ENCODE data around the gene PARP8. TPM values are rescaled to one million over a fixed set of nuclear protein-coding genes. Genes with fewer than 3 reads are reported as not detected.

Gene PARP8
- total and polyA plus RNA-seq, 2 of the 8 experiments (the other 6 are each of a cell fraction or from before 2014, with no cell fraction given), result 16.6 to 30.6 TPM

DNA sequence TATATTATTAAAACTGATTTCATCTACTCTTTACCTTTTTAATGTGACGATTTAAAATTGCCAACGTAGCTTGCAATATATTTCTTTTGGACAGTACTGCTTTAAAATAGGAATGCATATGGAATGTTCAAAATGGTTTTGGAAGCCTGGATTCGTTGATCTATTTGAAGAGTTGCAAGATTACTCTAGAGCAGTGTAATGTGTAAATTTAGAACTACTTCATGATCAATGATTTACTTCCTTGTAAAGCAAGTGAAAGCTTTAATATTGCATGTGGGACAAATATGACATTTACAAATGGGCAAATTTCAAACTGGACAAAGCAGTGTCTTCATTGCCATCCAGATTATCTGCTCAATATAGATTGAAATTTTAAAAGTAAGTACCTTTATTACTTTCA is 38.3 kb downstream of the PARP8 start:
- Histone ChIP-seq H2AK5ac (ENCODE audit: low read depth, low read length) (no peak overlapping the region), H2BK5ac (ENCODE audit: low read depth, low read length) (no peak overlapping the region), H4K8ac (ENCODE audit: extremely low read depth, insufficient read depth, low read length) (no peak overlapping the region), H3K23me2 (ENCODE audit: low read depth, low read length) (no peaks in the 10 kb centered on the region), H3K23ac (ENCODE audit: insufficient read length) (no peak overlapping the region), H2AFZ (ENCODE audit: low read length) (no peak overlapping the region), H2BK20ac (ENCODE audit: low read length) (no peak overlapping the region), H2BK12ac (ENCODE audit: low read depth, low read length) (no peak overlapping the region), H3K27me3 (replicated peaks in 1 of 4; ENCODE audit: control insufficient read depth in 3 of 4, extremely low read depth in 1 of 4, insufficient read depth in 3 of 4, low read length in 3 of 4) (no peaks in the 10 kb centered on the region), H3K14ac (ENCODE audit: insufficient read length) (no peak overlapping the region), H3K27ac (ENCODE audit: low read depth, low read length) (no peak overlapping the region), H3K4me2 (ENCODE audit: insufficient read depth in 1 of 2, low read depth in 2 of 2, low read length in 2 of 2) (no peak overlapping the region), H3K36me3 (ENCODE audit: control insufficient read depth in 2 of 4, insufficient read depth in 4 of 4, low read length in 3 of 4) (no peaks in the 10 kb centered on the region), H3K79me1 (ENCODE audit: low read depth, low read length) (no peaks in the 10 kb centered on the region), H3K56ac (replicated peaks; ENCODE audit: insufficient read length, low read depth, low read length) (no peak overlapping the region), H3K4me1 (replicated peaks in 1 of 4; ENCODE audit: control insufficient read depth in 3 of 4, insufficient read depth in 4 of 4, low read length in 3 of 4) (peaks cover 0 to 5% (median 2%) of the 10 kb centered on the region in 4 experiments; a peak in 3 of 7 replicates), H4K5ac (ENCODE audit: insufficient read length, low read depth, low read length) (no peak overlapping the region), H4K20me1 (replicated peaks in 1 of 2; ENCODE audit: control insufficient read depth in 1 of 2, insufficient read depth in 2 of 2, low read length in 2 of 2) (peaks cover 0 to 3% of the 10 kb centered on the region in 2 experiments), H3K4me3 (ENCODE audit: extremely low read depth in 1 of 4, insufficient read depth in 2 of 4, low read depth in 3 of 4, low read length in 4 of 4) (no peak overlapping the region), H3K9ac (replicated peaks in 1 of 4; ENCODE audit: extremely low read depth in 1 of 4, low read depth in 3 of 4, low read length in 3 of 4) (no peak overlapping the region), H2BK15ac (ENCODE audit: low read length) (no peak overlapping the region), H3K9me3 (ENCODE audit: insufficient read depth in 2 of 2, low read depth in 1 of 2, low read length in 1 of 2) (no peaks in the 10 kb centered on the region), H4K91ac (replicated peaks; ENCODE audit: insufficient read length, low read length) (no peak overlapping the region), H3K18ac (ENCODE audit: extremely low read depth, low read length) (no peak overlapping the region), H3K79me2 (ENCODE audit: control insufficient read depth in 1 of 2, insufficient read depth in 2 of 2, low read length in 2 of 2) (peaks cover 0 to 96% of the 10 kb centered on the region in 2 experiments; a peak in 2 of 4 replicates), H3K4ac (replicated peaks; ENCODE audit: insufficient read length, low read depth, low read length) (no peak overlapping the region), H2BK120ac (replicated peaks; ENCODE audit: low read depth, low read length) (no peak overlapping the region)
- no peak for FAIRE-seq
- ChIA-PET CTCF (ENCODE audit: partially characterized antibody) (no interaction called here), POLR2A (ENCODE audit: partially characterized antibody) (no interaction called here)
- DNase-seq (ENCODE audit: low read depth in 1 of 2, low spot score in 2 of 2), result no peak
- 87% methylated on average over 3 of the region's 3 CpGs; no CpG with 5 or more reads in 1 of the 2 experiments for WGBS, 2 experiments (ENCODE audit: extremely low coverage in 1 of 2, insufficient coverage in 1 of 2, insufficient read length in 1 of 2, insufficient replicate concordance in 2 of 2, low coverage in 1 of 2, low lambda C conversion rate in 2 of 2, missing lambda C conversion rate in 1 of 2)
- TF ChIP-seq EZH2 (IDR thresholded peaks at IDR 0.05; ENCODE audit: low read depth, low read length, severe bottlenecking) (no peak), CTBP2 (IDR thresholded peaks at IDR 0.05; ENCODE audit: borderline replicate concordance, insufficient read depth, insufficient read length, low read length) (no peak), KDM4A (IDR thresholded peaks at IDR 0.05; ENCODE audit: low read depth, low read length, severe bottlenecking) (no peak), NANOG (IDR thresholded peaks at IDR 0.05; ENCODE audit: insufficient read depth, low read depth, low read length, poor library complexity, severe bottlenecking) (no peak), KDM1A (IDR thresholded peaks at IDR 0.05; ENCODE audit: borderline replicate concordance, low read length) (no peak), HDAC6 (IDR thresholded peaks at IDR 0.05; ENCODE audit: low read depth, low read length) (no peak), EP300 (IDR thresholded peaks at IDR 0.05; ENCODE audit: borderline replicate concordance in 1 of 2, low read depth in 2 of 2, low read length in 2 of 2) (no peak), BCL11A (IDR thresholded peaks at IDR 0.05; ENCODE audit: low read depth in 2 of 2, low read length in 2 of 2) (no peak), POU5F1 (IDR thresholded peaks at IDR 0.05; ENCODE audit: low read depth, low read length) (no peak), SIN3A (conservative IDR thresholded peaks at IDR 0.05 in 1 of 2, IDR thresholded peaks at IDR 0.05 in 1 of 2; ENCODE audit: low read depth in 1 of 2, low read length in 2 of 2) (no peak), KDM5A (IDR thresholded peaks at IDR 0.05; ENCODE audit: low read length) (no peak), SIRT6 (IDR thresholded peaks at IDR 0.05; ENCODE audit: low read length) (no peak)
- TF ChIP-seq, protein P1, sequence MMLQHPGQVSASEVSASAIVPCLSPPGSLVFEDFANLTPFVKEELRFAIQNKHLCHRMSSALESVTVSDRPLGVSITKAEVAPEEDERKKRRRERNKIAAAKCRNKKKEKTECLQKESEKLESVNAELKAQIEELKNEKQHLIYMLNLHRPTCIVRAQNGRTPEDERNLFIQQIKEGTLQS (IDR thresholded peaks at IDR 0.05; ENCODE audit: insufficient read depth, low read depth, low read length), result no peak

Measured in H1 (cell line).